Measurements from ENCODE around the gene AHDC1. TPM values are rescaled to one million over a fixed set of nuclear protein-coding genes. Genes with fewer than 3 reads are reported as not detected.

The AHDC1 gene
- total and polyA plus RNA-seq, 2 of the 13 experiments (the other 11 are each of a cell fraction or from before 2014, with no cell fraction given), result 1.0 to 2.7 TPM

DNA sequence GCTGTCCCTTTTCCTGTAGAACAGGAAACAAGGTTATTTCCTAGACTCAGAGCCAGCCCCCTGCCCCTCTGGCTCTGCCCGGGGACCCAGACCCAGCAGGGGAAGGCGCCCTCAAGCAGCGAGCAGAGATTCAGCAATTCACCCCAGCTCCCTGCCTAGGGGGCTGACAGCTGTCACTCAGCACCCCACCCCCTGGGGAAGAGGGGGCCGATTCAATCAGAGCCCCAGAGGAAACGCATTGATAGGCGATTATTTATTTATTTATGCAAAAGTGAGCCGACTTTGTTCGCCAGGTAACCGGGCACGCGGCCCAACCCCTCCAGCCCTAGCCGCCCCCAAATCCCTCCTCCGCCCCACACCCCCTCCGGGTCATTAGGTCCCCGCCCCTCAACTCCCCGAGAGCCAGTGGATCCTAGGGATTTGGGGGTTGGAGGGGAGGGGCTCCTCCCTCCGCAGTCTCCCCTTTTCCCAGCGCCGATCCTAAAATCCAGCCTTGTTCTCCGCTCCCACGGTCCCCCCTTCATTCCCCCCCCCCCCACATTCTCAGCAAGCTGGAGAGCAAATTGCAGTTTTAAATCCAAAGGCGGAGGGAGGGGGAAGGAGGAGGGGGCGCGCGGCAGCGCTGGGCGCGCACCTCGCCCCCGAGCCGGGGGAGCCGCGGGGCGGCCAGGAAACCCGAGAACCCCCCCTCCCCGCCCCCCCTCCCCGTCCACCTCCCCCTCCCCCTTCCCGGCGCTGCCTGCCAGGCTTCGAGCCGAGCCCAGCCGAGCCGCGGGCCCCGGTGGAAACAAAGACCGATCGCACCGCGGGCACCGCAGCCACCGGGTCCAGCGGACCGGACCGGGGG is 1.3 kb downstream of the AHDC1 start (continued):
- TF ChIP-seq HNF1B (CRISPR knock-in tag; IDR thresholded peaks at IDR 0.05) (0 out of 2 replicates have a peak, but pooled peaks have one; percentile 21), ZNF468 (CRISPR knock-in tag; IDR thresholded peaks at IDR 0.05) (no peak), SRSF1 (optimal IDR thresholded peaks at IDR 0.05; ENCODE audit: low read depth, low read length) (no peak), ZFP82 (CRISPR knock-in tag; IDR thresholded peaks at IDR 0.05; ENCODE audit: borderline replicate concordance) (no peak), ATF7-NPFF (CRISPR knock-in tag; IDR thresholded peaks at IDR 0.05; ENCODE audit: low read depth) (0 out of 2 replicates have a peak, but pooled peaks have one; percentile 6), HMGXB4 (CRISPR knock-in tag; IDR thresholded peaks at IDR 0.05; ENCODE audit: borderline replicate concordance in 1 of 2, low read depth in 1 of 2) (0 out of 4 replicates have a peak, but pooled peaks of 1 of the 2 experiments have one; percentile 7), STAG1 (CRISPR knock-in tag; IDR thresholded peaks at IDR 0.05) (peak; percentile 13; the same call in 1 of the 2 replicates), SAP130 (CRISPR knock-in tag; IDR thresholded peaks at IDR 0.05; ENCODE audit: low read depth) (peak; percentile 47), ZNF777 (CRISPR knock-in tag; IDR thresholded peaks at IDR 0.05) (peak; percentile 62; the same call in 1 of the 2 replicates), ZNF879 (CRISPR knock-in tag; IDR thresholded peaks at IDR 0.05) (no peak), FOXO1 (CRISPR knock-in tag; IDR thresholded peaks at IDR 0.05) (no peak), ZFY (CRISPR knock-in tag; IDR thresholded peaks at IDR 0.05) (peak; percentile 8; the same call in 1 of the 2 replicates), ZNF619 (CRISPR knock-in tag; IDR thresholded peaks at IDR 0.05) (no peak), ZNF281 (CRISPR knock-in tag; IDR thresholded peaks at IDR 0.05; ENCODE audit: borderline replicate concordance) (peak; percentile 25; the same call in 1 of the 2 replicates), BCLAF1 (IDR thresholded peaks at IDR 0.05) (no peak), SATB2 (CRISPR knock-in tag; IDR thresholded peaks at IDR 0.05) (no peak), PHF8 (CRISPR knock-in tag; IDR thresholded peaks at IDR 0.05) (peak; percentile 37; the same call in 1 of the 2 replicates)
- TF ChIP-seq, protein P1, sequence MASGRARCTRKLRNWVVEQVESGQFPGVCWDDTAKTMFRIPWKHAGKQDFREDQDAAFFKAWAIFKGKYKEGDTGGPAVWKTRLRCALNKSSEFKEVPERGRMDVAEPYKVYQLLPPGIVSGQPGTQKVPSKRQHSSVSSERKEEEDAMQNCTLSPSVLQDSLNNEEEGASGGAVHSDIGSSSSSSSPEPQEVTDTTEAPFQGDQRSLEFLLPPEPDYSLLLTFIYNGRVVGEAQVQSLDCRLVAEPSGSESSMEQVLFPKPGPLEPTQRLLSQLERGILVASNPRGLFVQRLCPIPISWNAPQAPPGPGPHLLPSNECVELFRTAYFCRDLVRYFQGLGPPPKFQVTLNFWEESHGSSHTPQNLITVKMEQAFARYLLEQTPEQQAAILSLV (CRISPR knock-in tag; IDR thresholded peaks at IDR 0.05; ENCODE audit: borderline replicate concordance), result no peak

Data from HepG2 (cell line).